HL-60/S4 treated with phorbol 12-myristate 13-acetate at 8.2 ng/mL for 4 days and 3 days (cell line): ENCODE results near the gene PTPRG.
"Not testable (repeated sequence)": the region's sequence is repeated elsewhere in the genome, so short reads cannot be mapped to it uniquely, and the experiment has no call there.

Experiments used
- in situ Hi-C: fragments of 300-500 bp; cut with MboI; formaldehyde crosslinking; loops from 2 replicates; pipeline ENCODE4 v1.15.0; 2022; ENCODE audit warnings: low sequenced_read_pairs

Gene PTPRG

DNA sequence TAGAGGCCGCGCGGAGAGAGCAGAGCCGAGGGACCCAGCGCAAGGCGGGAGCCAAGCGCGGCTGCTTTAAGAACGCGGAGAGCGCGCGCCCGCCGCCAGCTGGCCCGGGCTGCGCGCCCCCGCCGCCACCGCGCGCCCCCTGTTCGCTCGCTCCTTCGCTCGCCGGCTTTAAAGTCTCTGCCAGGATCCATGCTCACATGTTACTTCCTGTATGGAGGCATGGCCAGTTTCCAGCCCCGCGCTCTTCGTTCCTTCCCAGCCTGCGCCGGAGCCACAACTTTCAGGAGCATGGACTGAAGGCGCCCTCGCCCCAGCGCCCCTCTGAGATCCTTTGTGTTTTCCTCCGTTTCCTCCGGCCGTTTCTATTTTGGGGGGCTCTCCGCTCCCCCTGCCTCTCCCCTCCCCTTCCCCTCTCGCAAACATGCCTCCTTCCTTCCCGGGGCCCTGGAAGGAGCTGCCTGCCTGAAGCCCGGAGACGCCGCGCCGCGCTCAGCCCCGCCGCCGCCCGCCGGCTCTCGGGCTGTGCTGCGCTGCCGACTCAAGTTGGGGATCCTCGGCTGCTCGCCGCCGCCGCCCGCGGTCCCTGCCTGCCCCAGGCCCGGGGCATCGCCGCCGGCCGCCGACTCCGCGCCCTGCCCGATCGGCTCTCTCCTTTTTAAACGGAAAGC lies at the start of gene PTPRG:
Gene PTPRG, plus strand, starts transcription at position 198 of the 668 bp plus-strand sequence. CDS start 717 bp downstream, outside the sequence.
- in situ Hi-C loops: no loop called here

DNA sequence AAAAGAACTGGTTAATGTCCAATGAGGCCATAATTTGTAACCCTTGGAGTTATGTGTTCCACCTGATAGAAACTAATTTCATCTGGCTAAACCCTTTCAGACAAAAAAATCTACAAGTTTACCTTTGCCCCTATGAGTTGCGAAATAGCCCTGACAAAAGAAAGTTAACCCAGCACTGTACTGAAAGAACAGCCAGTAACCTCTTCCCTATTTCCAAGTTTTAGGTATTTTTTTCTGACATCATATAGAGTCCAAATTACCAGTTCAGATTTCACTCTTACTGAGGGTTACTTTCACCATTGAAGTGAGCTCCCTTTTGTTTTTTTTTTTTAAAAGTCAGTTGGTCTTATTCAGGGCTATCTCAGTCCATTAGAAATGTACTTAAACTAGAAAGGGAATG lies 42.8 kb upstream of the PTPRG start:
- in situ Hi-C loops: no loop called here

DNA sequence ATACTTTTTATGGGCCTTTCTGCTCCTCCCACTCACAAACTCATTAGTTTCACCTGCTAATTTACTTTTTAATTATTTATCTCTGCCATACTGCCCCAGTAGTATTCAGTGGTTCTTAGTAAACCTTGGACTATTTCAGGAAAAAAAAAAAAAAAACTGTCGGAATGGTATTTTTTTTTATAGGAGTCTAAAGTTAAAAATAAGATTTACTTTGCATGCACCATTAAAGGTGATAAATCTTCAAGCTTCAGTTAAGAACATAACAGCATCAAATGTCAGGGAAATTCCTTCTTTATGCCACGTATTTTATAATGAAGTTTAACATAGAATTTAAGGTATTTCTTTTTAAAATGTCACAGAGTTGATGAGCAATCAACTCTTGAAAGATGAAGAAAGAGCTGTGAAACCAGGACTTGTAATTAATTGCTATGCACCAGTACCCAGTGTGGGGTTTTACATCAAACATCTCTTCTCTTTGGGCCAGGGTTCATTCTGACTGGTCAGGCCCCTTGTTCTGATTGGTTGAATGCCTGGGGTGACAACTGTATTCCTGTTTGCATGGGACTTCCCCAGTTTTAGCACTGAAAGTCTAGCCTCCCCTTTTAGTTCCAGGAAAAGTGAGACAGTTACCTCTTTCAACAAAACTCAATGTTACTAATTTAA lies 40.3 kb upstream of the PTPRG start:
- in situ Hi-C loops: no loop called here

DNA sequence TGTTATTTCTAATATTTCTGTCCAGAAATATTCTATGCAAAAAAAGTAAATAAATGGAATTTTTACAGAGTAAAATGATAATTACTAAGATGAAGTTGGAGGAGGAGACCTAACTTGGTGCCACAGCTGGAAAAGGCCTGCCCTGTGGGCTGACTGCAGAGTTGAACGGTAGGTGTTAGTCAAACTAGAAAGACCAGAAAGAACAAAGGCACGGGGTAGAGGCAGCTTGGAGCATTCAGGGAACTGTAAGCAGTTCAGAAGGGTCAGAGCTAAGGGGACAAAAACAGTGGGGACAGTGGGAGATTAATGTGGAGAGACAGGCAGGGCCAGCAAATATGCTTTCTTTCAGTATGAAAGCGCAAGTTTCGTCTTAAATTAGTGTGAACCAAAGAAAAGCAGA lies 39.3 kb upstream of the PTPRG start:
- in situ Hi-C loops: no loop called here

DNA sequence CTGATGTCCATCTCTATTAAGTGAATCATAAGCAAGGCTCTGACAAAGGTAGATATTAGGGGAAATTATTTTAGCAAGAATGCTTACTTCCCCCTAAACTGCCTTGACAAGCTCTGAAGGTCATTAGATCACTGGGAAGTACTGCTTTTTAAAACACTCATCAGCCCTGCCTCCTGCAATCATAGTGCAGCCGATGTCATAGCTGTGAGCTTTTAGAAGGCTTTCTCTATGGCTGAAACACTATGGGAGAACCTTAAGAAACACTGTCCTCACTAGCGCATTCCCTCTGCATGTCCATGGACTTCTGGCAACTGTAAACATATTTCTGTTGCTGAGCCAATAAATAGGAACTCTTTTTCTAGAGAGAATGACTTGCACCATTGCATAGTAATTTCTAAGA lies 38.7 kb upstream of the PTPRG start:
- in situ Hi-C loops: no loop called here

DNA sequence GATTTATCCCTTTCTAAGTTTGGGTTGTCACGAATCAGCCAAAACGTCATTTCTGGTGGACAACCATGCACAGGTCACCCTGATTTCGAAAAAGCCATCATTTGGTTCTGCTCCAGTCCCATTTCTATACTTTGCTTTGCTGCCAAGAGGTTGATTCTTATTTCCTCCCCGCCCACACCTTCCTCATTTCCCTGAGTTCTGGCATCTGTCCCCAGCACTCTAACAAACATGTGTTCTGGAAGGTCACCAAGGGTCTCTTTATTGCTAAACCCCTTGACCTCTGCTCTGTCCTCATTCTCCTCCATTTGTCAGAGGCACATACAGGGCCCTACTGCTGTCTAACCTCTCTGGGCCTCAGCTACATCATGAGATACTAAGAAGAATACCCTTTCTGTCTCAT lies 36.4 kb upstream of the PTPRG start:
- in situ Hi-C loops: no loop called here

DNA sequence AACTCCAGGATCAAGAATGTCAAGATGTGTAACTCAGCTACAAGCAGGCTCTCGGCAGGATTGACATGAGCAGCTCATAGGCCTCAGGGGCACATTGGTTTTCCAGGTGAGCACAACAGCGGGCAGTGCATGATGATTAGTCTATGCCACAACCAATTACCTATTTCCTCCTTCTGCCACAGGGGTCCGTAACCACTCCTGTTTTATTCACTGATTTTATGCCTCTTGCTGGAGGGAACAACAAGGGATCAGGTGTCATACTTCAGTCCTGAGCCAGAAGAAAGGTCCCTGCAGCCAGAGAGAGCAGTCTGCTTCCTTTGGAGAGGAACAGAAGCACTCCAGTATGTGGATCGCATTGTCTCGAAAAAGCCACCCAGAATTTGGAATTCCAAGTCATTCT lies 35.1 kb upstream of the PTPRG start:
- in situ Hi-C loops: no loop called here

DNA sequence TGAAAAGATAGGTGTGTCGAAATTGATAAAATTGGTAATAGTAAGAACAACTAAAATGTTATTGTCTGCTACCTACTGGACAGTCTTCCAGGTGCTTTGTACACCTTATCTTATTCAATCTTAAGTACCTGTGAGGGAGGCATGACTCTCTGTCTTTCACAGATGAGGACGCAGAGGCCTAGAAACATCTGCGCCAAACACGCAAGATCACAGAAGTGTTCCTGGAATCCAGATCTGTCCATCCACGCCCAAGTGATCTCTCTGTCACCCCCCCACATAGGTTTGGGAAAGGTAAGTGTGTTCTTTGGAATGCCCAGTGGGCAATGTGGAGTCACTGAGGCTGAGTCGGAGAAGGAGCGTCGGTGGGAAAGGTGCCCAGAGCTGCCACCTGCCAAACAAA lies 34.4 kb upstream of the PTPRG start:
- in situ Hi-C loops: no loop called here

DNA sequence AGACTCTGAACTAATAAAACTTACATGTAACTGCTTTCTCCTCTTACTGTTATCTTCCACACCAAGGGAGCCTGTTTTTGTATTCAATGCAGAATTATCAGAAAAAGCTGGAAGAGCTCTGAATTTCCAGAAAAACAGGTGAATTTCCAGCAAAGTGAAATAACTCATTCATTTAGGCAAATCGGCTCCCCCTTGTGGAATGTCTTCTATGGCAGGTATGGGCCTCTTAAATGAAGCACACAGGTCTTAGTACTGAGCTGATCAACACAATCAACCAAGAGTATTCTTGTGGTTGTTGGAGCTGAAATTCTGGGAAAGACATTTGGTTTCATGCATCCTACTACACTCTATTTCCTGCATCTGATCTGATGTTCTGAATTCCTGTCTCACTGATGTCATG lies 31.0 kb upstream of the PTPRG start:
- in situ Hi-C loops: no loop called here

DNA sequence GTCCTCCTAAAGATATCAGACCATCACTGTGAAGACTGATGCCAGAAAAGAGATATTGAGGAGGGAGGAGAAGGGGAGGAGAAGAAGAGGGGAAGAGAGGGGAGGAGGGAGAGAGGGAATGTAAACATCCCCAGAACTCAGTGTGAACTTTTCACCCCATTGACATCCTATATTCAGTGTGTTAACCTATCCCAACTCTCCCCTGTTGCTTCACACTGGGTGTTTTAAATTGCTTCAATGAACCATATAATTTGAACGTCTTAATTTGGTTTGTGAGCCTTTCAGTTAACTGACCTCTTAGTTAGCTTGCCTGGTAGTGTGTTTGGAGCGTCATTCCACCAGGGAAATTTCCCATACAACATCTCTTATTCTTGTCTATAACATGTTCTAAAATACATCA lies 29.8 kb upstream of the PTPRG start:
- in situ Hi-C loops: no loop called here

DNA sequence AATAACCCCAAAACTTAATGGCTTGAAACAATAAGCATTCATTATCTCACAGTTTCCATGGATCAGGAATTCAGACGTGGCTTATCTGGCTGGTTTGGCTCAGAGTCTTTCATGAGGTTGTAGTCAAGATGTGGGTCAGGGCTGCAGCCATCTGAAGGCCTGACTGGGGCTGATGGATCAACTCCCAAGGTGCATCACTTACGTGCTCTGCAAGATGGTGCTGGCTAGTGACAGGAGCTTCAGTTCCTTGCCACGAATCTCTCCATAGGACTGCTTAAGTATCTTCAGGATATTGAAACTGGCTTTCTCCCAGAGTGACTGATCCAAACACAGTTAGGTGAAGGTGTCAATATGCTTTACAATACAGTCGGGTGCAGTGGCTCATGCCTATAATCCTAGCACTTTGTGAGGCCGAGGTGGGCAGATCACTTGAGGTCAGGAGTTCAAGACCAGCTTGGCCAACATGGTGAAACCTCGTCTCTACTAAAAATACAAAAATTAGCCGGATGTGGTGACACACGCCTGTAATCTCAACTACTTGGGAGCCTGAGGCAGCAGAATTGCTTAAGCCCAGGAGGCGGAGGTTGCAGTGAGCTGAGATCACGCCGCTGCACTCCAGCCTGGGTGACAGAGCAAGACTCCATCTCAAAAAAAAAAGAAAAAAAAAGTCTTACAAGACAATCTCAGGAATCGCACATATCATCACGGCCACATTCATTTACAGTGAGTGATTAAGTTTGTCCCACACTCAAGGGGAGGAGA lies 28.5 kb upstream of the PTPRG start:
- in situ Hi-C loops: no loop called here

DNA sequence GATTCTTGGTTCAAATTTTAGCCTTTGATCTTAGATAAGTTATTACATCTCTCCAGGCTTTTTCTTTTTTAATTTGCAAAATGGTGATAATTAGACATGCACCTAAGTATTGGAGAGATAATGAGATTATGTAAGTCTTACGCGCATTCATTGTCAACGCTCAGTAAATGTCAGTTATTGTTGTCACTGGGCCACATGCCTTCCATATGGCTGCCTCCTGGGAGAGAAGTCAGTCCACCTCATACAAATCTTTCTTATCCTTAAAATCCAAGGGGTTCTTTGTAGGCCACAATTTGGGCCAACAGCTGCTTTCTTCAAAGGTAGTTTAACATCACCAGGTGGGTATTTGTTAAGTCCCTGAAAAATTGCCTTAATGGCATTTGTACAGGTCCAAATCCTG lies 25.5 kb upstream of the PTPRG start:
- in situ Hi-C loops: no loop called here

DNA sequence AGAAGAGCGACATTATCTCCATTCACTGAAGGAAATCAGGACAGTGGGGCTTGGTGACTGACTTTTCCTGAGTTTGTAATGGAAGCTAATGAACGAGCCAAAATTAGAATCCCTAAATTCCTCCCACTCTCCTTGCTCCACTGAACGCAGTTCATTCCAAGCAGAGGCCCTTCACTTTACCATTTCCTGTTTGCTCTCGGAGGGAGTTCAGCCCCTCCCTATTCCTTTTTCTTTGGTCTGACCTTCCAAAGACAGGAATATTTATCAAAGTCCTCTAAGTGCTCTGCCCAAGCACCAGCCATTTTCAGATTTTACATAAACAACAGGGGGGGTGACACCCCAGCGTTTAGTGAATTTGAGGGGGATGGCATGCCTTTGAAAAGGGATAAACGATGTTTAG lies 24.0 kb upstream of the PTPRG start:
- in situ Hi-C loops: no loop called here

DNA sequence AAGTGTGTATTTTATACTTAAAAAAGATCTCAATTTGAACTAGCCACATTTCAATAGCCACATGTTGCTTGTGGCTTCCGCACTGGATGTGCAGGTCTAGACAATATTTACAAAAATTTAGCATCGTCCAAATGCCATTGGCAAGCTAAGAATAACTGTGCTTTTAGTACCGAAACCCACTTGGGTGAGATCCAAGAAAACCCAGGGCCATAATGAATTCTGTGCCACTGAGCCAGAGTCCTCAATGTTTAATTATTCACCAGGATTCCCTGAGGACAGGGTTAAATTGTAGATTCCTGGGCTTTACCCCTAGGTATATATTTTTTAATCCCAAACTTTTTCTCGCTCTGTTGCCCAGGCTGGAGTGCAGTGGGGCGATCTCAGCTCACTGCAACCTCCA lies 22.9 kb upstream of the PTPRG start:
- in situ Hi-C loops: no loop called here

DNA sequence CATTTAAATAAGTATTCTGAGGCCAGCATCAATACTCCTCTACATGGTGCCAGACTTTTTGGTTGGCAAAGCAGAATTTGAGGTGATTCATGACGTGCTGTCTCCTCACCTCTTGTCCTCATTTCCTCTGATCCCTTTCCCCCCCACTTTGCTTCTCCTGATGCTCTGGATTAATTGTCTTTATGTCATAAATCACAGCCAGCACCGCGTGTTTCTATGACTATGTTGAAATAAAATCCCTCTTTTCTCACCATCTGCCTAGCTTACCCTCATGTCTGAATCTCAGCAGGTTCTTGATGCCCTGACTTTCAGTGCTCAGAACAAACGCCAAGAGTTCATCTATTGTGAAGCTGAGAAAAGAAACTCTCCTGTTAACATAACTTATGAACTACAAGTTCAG lies 19.7 kb upstream of the PTPRG start:
- in situ Hi-C loops: no loop called here

DNA sequence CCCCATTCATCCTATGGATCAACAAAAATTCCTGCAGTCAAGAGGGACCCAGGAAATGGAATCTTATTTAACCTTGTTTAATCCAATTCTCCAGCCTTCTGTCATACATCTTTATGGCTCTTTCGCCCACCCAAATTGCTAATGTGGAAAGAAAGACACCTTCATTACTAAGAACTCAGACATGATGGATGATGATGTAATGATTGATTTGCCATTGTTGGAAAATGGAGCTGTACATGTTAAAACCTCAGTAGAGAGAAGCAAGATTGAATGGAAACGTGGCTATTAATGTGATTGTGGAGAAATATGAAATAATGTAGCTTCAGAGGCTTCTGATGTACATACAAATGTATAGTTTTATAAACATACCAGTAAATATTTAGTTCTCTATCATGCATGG lies 15.7 kb upstream of the PTPRG start:
- in situ Hi-C loops: no loop called here

DNA sequence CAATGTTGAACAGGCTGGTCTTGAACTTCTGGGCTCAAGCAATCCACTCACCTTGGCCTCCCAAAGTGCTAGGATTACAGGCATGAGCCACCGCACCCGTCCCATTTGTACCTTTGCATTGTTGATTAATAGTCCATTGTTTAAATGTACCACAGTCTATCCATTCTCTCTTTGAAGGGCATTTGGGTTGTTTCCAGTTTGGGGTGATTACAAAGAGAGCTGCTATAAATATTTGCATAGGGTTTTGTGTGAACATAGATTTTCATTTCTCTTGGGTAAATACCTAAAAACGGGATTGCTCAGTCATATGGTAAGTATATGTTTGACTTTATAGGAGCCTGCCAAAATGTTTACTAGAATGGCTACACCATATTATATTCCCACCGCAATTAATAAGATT lies 13.7 kb upstream of the PTPRG start:
- in situ Hi-C loops: no loop called here

DNA sequence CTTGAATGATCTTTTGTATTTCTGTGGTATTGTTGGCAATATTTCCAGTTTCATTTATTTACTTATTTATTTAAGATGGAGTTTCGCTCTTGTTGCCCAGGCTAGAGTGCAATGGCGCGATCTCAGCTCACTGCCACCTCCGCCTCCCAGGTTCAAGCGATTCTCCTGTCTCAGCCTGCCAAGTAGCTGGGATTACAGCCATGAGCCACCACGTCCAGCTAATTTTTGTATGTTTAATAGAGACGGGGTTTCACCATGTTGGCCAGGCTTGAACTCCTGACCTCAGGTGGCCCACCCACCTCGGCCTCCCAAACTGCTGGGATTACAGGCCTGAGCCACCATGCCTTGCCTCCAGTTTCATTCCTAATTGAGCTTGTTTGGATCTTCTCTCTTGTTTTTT lies 8.7 kb upstream of the PTPRG start:
- in situ Hi-C loops: not testable (repeated sequence)

DNA sequence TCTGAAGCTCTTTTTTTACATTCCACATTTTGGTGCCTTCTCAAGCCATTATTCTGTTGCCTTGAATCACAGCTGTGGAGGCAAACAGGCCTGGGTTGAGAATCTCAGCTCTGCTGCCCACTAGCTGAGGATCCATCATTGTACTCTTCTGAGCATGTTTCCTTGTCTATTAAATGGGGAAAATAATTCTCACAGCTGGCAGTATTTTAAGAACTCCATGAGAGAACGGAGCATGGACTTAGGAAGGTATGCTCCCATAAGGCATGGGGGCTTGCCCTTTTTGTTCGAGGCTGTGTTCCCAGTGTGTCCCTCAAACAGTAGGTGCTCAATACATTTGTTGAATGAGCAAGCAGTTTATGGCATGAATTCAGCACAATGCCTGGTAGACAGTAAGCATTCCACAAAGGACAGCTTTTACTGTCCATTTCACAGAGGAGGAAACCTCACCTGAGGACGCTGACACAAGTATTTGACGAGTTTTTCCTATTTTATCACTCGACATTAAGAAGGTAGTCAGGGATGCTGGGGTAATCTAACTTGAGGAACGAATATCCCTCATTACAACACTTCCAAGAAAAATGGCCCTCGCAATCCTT lies 2.1 kb upstream of the PTPRG start:
- in situ Hi-C loops: no loop called here

DNA sequence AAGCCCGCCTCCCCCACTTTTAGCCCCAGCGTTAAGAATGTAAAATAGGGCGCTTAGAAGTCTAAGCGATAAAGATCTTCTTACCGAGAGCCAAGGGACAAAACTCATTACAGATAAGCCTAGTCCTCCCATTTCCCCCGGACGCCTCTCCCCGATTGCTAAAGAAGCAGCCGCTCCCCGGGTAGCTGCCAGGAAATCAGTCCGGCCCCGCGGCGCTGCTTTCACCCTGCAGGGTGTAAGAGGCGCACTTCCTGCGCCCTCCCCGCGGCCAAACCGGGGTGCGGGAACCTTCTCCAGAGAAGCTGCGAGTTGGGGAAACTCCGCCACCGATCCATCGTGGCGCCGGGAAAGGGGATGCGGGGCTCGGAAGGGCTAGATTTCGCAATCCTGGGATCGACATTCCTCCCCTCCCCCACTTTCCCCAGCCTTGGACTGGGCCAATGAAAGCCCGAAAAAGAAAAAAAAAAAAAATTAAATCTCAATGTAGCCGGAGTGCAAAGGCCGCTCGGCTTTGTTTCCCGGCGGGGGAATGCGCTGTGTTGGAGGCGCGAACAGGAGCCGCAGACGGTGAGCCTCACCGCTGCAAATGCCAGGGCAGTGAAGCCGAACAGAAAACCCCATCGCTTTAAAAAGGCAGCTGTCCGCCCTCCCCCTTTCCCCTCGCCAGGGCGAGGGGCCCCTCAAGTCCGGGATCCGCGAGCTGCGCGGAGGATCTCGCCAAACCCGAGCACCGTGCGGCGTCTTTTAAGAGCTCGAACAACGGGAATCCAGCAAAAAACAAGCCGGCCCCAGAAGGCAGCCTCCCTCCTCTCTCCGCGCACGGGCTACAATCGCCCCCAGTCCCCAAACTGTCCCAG lies 626 bp upstream of the PTPRG start:
- in situ Hi-C loops: no loop called here
